Cardiac fibroblast (primary cell): Measurements from ENCODE around the gene LIMS1.
"Not testable (repeated sequence)": the region's sequence is repeated elsewhere in the genome, so short reads cannot be mapped to it uniquely, and the experiment has no call there.

Source experiments
- DNase-seq, 2 donors: peaks; one replicate each; pipeline versions ENCODE4 v3.0.0 to v3.0.0-alpha.2; 2010; ENCODE audit warnings: low read depth in 2 of 2
- H3K4me3 ChIP-seq, 2 donors: replicated peaks in 1 of 2; 1 replicate in 1 of 2; 2 replicates in 1 of 2; pipeline ENCODE4 v1.5.1; 2011; ENCODE audit warnings: low read depth in 2 of 2, low read length in 2 of 2, mild to moderate bottlenecking in 2 of 2, moderate library complexity in 1 of 2
- CTCF ChIP-seq: IDR thresholded peaks from one replicate; pipeline ENCODE4 v1.5.1; 2011; ENCODE audit warnings: low read depth, mild to moderate bottlenecking, low read length, inconsistent platforms

The LIMS1 gene

GRCh38 chr2:108691447-108691846 lies 157.2 kb downstream of the LIMS1 start:
- no peak overlapping the region for H3K4me3 ChIP-seq
- TF ChIP-seq CTCF = no peak
- no peak for DNase-seq

- DNase-seq = no peak
- TF ChIP-seq CTCF = no peak
- no peak overlapping the region for H3K4me3 ChIP-seq
Measured at GRCh38 chr2:108701208-108701607, 166.9 kb downstream of the LIMS1 start.

- TF ChIP-seq CTCF = no peak
- H3K4me3 ChIP-seq = no peak overlapping the region
Measured at GRCh38 chr2:108701806-108702205, 167.5 kb downstream of the LIMS1 start.

GRCh38 chr2:108704871-108705270 lies 170.6 kb downstream of the LIMS1 start:
- no peak for DNase-seq
- H3K4me3 ChIP-seq = no peak overlapping the region
- no peak for TF ChIP-seq CTCF

More at GRCh38 chr2:108701806-108702205, 167.5 kb downstream of the LIMS1 start:
- DNase-seq = no peak

- no peak overlapping the region for H3K4me3 ChIP-seq
- no peak for DNase-seq
- TF ChIP-seq CTCF = no peak
Measured at GRCh38 chr2:108707300-108707699, 173.0 kb downstream of the LIMS1 start.

GRCh38 chr2:108716971-108717370 lies 182.7 kb downstream of the LIMS1 start:
- DNase-seq, H3K4me3 ChIP-seq: not testable (repeated sequence)

- no peak for TF ChIP-seq CTCF
- DNase-seq = peak; percentile 98 to 99
Measured at GRCh38 chr2:108719149-108720044, 185.1 kb downstream of the LIMS1 start, which contains the start of gene RANBP2. Gene RANBP2 (plus strand): TSS chr2:108719482. CDS start chr2:108719607, 125 bp downstream.

GRCh38 chr2:108726048-108726447 lies 191.8 kb downstream of the LIMS1 start:
- H3K4me3 ChIP-seq, DNase-seq: not testable (repeated sequence)

More at GRCh38 chr2:108719149-108720044, 185.1 kb downstream of the LIMS1 start, which contains the start of gene RANBP2:
- H3K4me3 ChIP-seq = peak within 1 kb of the TSS; percentile 78 to 86

GRCh38 chr2:108734656-108735055 lies 200.4 kb downstream of the LIMS1 start:
- not testable (repeated sequence) for H3K4me3 ChIP-seq, DNase-seq
